H9 (cell line): ENCODE data around the gene ITK. TPM values are rescaled to one million over a fixed set of nuclear protein-coding genes. Genes with fewer than 3 reads are reported as not detected.

Source experiments
- DNase-seq: peaks from one replicate; pipeline ENCODE4 v3.0.0-alpha.2; 2017
- H2AFZ ChIP-seq: one replicate; pipeline ENCODE4 v1.6.1; 2013; ENCODE audit warnings: mild to moderate bottlenecking, low read length, control low read depth, moderate library complexity
- H2AK5ac ChIP-seq: 2 replicates; pipeline ENCODE4 v1.6.1; 2013; ENCODE audit warnings: low read length, control low read depth, mixed read lengths; ENCODE audit not compliant: insufficient read length
- H2BK120ac ChIP-seq: one replicate; pipeline ENCODE4 v1.6.1; 2013; ENCODE audit warnings: low read depth, mild to moderate bottlenecking, low read length, control low read depth, inconsistent platforms; ENCODE audit not compliant: poor library complexity, severe bottlenecking
- H2BK12ac ChIP-seq: 2 replicates; pipeline ENCODE4 v1.6.1; 2013; ENCODE audit warnings: low read length, control low read depth, mixed read lengths, low read depth; ENCODE audit not compliant: insufficient read length
- H2BK15ac ChIP-seq: 2 replicates; pipeline ENCODE4 v1.6.1; 2013; ENCODE audit warnings: low read depth, low read length, control low read depth
- H2BK20ac ChIP-seq: one replicate; pipeline ENCODE4 v1.6.1; 2013; ENCODE audit warnings: low read depth, mild to moderate bottlenecking, low read length, control low read depth, inconsistent platforms; ENCODE audit not compliant: poor library complexity, severe bottlenecking
- H2BK5ac ChIP-seq: 2 replicates; pipeline ENCODE4 v1.6.1; 2013; ENCODE audit warnings: low read length, control low read depth, mixed read lengths; ENCODE audit not compliant: insufficient read length
- H3K14ac ChIP-seq: 2 replicates; pipeline ENCODE4 v1.6.1; 2013; ENCODE audit warnings: low read length, control low read depth; ENCODE audit not compliant: insufficient read depth
- H3K18ac ChIP-seq: 2 replicates; pipeline ENCODE4 v1.6.1; 2013; ENCODE audit warnings: low read depth, mild to moderate bottlenecking, mixed read lengths, low read length, control low read depth; ENCODE audit not compliant: insufficient read length
- H3K23ac ChIP-seq: 2 replicates; pipeline ENCODE4 v1.6.1; 2013; ENCODE audit warnings: low read length, control low read depth, mixed read lengths, low read depth; ENCODE audit not compliant: insufficient read length
- H3K23me2 ChIP-seq: 2 replicates; pipeline ENCODE4 v1.6.1; 2013; ENCODE audit warnings: low read depth, mild to moderate bottlenecking, mixed read lengths, low read length, control low read depth; ENCODE audit not compliant: insufficient read length, poor library complexity, severe bottlenecking
- H3K27ac ChIP-seq: 2 replicates; pipeline ENCODE4 v1.5.1; 2013; ENCODE audit warnings: low read length, control low read depth, mixed read lengths, low read depth; ENCODE audit not compliant: insufficient read length
- H3K27me3 ChIP-seq: 2 replicates; pipeline ENCODE4 v1.6.1; 2013; ENCODE audit warnings: low read length, control low read depth, inconsistent platforms; ENCODE audit not compliant: insufficient read depth
- H3K4ac ChIP-seq: 2 replicates; pipeline ENCODE4 v1.6.1; 2013; ENCODE audit warnings: low read depth, mild to moderate bottlenecking, control low read depth, inconsistent platforms, low read length, moderate library complexity
- H3K4me1 ChIP-seq: 2 replicates; pipeline ENCODE4 v1.6.1; 2013; ENCODE audit warnings: low read length, control low read depth, inconsistent platforms; ENCODE audit not compliant: insufficient read depth
- H3K4me2 ChIP-seq: 2 replicates; pipeline ENCODE4 v1.6.1; 2013; ENCODE audit warnings: low read length, control low read depth, mixed read lengths; ENCODE audit not compliant: insufficient read length, insufficient read depth
- H3K56ac ChIP-seq: 2 replicates; pipeline ENCODE4 v1.6.1; 2013; ENCODE audit warnings: low read depth, mild to moderate bottlenecking, mixed read lengths, low read length, control low read depth; ENCODE audit not compliant: insufficient read length
- H3K79me1 ChIP-seq: 2 replicates; pipeline ENCODE4 v1.6.1; 2013; ENCODE audit warnings: low read depth, mild to moderate bottlenecking, moderate library complexity, low read length, control low read depth, inconsistent platforms; ENCODE audit not compliant: insufficient read depth, poor library complexity, severe bottlenecking
- H3K79me2 ChIP-seq: 2 replicates; pipeline ENCODE4 v1.6.1; 2013; ENCODE audit warnings: low read length, control low read depth, inconsistent platforms; ENCODE audit not compliant: insufficient read depth
- H3K9ac ChIP-seq: 2 replicates; pipeline ENCODE4 v1.6.1; 2013; ENCODE audit warnings: low read length, control low read depth, mixed read lengths; ENCODE audit not compliant: insufficient read length; ENCODE audit errors: extremely low read depth
- H3K9me3 ChIP-seq: one replicate; pipeline ENCODE4 v1.6.1; 2013; ENCODE audit warnings: low read depth, low read length, inconsistent platforms; ENCODE audit not compliant: control insufficient read depth
- H3T11ph ChIP-seq: one replicate; pipeline ENCODE4 v1.6.1; 2013; ENCODE audit warnings: mild to moderate bottlenecking, low read length, control low read depth, inconsistent platforms
- H4K20me1 ChIP-seq: one replicate; pipeline ENCODE4 v1.6.1; 2013; ENCODE audit not compliant: control insufficient read depth, insufficient read length, insufficient read depth
- H4K5ac ChIP-seq: 2 replicates; pipeline ENCODE4 v1.6.1; 2013; ENCODE audit warnings: low read depth, mild to moderate bottlenecking, mixed read lengths, low read length, control low read depth; ENCODE audit not compliant: insufficient read length
- H4K8ac ChIP-seq: replicated peaks from 2 replicates; pipeline ENCODE4 v1.6.1; 2013; ENCODE audit warnings: low read length, control low read depth, mixed read lengths, low read depth; ENCODE audit not compliant: insufficient read length
- H4K91ac ChIP-seq: 2 replicates; pipeline ENCODE4 v1.6.1; 2013; ENCODE audit warnings: low read depth, mild to moderate bottlenecking, moderate library complexity, mixed read lengths, low read length, control low read depth; ENCODE audit not compliant: insufficient read length
- H3K27ac Mint-ChIP-seq, 3 experiments: 2 replicates in 2 of 3; 3 replicates in 1 of 3; pipeline ENCODE4 v1.8.0; 2020 to 2021; ENCODE audit warnings: mixed read lengths in 3 of 3, mild to moderate bottlenecking in 1 of 3, moderate library complexity in 1 of 3
- H3K27me3 Mint-ChIP-seq: 2 replicates; pipeline ENCODE4 v1.8.0; 2021; ENCODE audit warnings: low read depth, mild to moderate bottlenecking, moderate library complexity, mixed read lengths
- H3K36me3 Mint-ChIP-seq, 3 experiments: 2 replicates in 2 of 3; 3 replicates in 1 of 3; pipeline ENCODE4 v1.8.0; 2020 to 2021; ENCODE audit warnings: low read depth in 3 of 3, mixed read lengths in 3 of 3; ENCODE audit not compliant: insufficient read depth in 1 of 3
- H3K4me1 Mint-ChIP-seq, 2 experiments: 2 replicates each; pipeline ENCODE4 v1.8.0; 2020; ENCODE audit warnings: mixed read lengths in 2 of 2
- H3K4me3 Mint-ChIP-seq, 2 experiments: 2 replicates in 1 of 2; 3 replicates in 1 of 2; pipeline ENCODE4 v1.8.0; 2020 to 2021; ENCODE audit warnings: mild to moderate bottlenecking in 2 of 2, mixed read lengths in 2 of 2, moderate library complexity in 1 of 2
- H3K9me3 Mint-ChIP-seq, 2 experiments: 2 replicates in 1 of 2; 3 replicates in 1 of 2; pipeline ENCODE4 v1.8.0; 2020; ENCODE audit warnings: mild to moderate bottlenecking in 2 of 2, mixed read lengths in 2 of 2, moderate library complexity in 1 of 2
- WGBS: extraction: QIAGEN DNeasy Blood & Tissue Kit; methylation state at CpG from one replicate; pipeline ENCODE4 v1.1.7; 2013; ENCODE audit warnings: missing lambda C conversion rate, low lambda C conversion rate, mixed read lengths; ENCODE audit not compliant: insufficient read length; ENCODE audit errors: extremely low coverage; 5-methylcytosine and 5-hydroxymethylcytosine counted together
- total RNA-seq: library from RNA; stranded (reverse); gene quantifications from 2 replicates; pipeline ENCODE4 v1.2.1, GENCODE V29; 2021
- TF ChIP-seq, protein P1 (sequence below): fragments of 200-600 bp; sonication (generic); conservative IDR thresholded peaks from 3 replicates; pipeline ENCODE4 v1.8.0; 2021; ENCODE audit warnings: antibody characterized with exemption, mild to moderate bottlenecking

The ITK gene
- total RNA-seq, 1 experiment from 2014 or later, result 0.22 TPM

DNA sequence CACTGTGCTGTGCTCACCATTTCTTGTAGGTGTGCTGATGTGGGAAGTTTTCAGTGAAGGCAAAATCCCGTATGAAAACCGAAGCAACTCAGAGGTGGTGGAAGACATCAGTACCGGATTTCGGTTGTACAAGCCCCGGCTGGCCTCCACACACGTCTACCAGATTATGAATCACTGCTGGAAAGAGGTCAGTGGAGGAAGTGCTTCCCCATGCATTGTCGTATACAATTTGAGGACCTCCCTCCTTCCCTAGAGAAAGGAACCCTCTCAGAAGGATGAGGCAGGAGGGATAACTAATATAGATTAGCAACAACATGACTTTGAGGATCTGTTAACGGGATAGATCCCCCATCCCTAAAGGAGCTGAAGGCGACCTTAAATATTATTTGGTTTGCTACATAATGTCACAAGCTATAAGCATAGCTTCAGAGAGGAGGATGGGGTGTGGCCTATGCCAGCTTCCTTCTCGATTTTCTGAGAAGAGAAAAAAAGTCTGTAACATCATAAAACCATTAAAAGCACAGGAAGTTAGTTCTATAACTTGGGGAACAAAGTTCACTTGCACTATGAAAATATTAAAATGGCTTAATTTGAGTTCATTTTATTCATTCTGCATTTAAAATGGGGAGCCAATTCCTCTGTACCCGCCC is 68.3 kb downstream of the ITK start:
- Histone ChIP-seq H3K23ac (no peak overlapping the region), H2BK15ac (no peak overlapping the region), H3K56ac (no peak overlapping the region), H3K23me2 (no peaks in the 10 kb centered on the region), H3K27ac (no peak overlapping the region), H3K14ac (no peak overlapping the region), H3K4me2 (no peak overlapping the region), H2BK20ac (no peak overlapping the region), H3K18ac (no peak overlapping the region), H4K5ac (no peak overlapping the region), H3K79me1 (no peaks in the 10 kb centered on the region), H2AK5ac (no peak overlapping the region), H2BK5ac (no peak overlapping the region), H4K8ac (no peak overlapping the region), H2BK12ac (no peak overlapping the region), H3T11ph (no peak overlapping the region), H3K9me3 (no peaks in the 10 kb centered on the region), H4K91ac (no peak overlapping the region), H3K79me2 (no peaks in the 10 kb centered on the region), H2AFZ (no peak overlapping the region), H3K4me1 (peaks cover 7% of the 10 kb centered on the region; the same call in 1 of the 2 replicates), H3K27me3 (no peaks in the 10 kb centered on the region), H3K9ac (no peak overlapping the region), H4K20me1 (no peaks in the 10 kb centered on the region), H2BK120ac (no peak overlapping the region), H3K4ac (no peak overlapping the region)
- no peak for DNase-seq
- Mint-ChIP-seq H3K4me3 (no peak overlapping the region), H3K4me1 (peaks cover 10 to 23% of the 10 kb centered on the region in 2 experiments), H3K27me3 (no peaks in the 10 kb centered on the region; the same call in 1 of the 2 replicates), H3K36me3 (no peaks in the 10 kb centered on the region), H3K27ac (no peak overlapping the region), H3K9me3 (no peaks in the 10 kb centered on the region; a peak in 1 of 5 replicates)
- no CpG with 5 or more reads among the region's 11 CpGs for WGBS
- TF ChIP-seq, protein P1, sequence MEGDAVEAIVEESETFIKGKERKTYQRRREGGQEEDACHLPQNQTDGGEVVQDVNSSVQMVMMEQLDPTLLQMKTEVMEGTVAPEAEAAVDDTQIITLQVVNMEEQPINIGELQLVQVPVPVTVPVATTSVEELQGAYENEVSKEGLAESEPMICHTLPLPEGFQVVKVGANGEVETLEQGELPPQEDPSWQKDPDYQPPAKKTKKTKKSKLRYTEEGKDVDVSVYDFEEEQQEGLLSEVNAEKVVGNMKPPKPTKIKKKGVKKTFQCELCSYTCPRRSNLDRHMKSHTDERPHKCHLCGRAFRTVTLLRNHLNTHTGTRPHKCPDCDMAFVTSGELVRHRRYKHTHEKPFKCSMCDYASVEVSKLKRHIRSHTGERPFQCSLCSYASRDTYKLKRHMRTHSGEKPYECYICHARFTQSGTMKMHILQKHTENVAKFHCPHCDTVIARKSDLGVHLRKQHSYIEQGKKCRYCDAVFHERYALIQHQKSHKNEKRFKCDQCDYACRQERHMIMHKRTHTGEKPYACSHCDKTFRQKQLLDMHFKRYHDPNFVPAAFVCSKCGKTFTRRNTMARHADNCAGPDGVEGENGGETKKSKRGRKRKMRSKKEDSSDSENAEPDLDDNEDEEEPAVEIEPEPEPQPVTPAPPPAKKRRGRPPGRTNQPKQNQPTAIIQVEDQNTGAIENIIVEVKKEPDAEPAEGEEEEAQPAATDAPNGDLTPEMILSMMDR, result no peak
